HL-60 (cell line): Measurements from ENCODE around the gene TNFAIP2.

Source experiments
- CTCF ChIP-seq: IDR thresholded peaks from one replicate; pipeline ENCODE4 v1.5.1; 2011; ENCODE audit warnings: low read length, control low read depth, inconsistent platforms; ENCODE audit not compliant: insufficient read depth
- GABPA ChIP-seq: IDR thresholded peaks from 2 replicates; pipeline ENCODE4 v1.6.1; 2012; ENCODE audit warnings: low read depth

DNA sequence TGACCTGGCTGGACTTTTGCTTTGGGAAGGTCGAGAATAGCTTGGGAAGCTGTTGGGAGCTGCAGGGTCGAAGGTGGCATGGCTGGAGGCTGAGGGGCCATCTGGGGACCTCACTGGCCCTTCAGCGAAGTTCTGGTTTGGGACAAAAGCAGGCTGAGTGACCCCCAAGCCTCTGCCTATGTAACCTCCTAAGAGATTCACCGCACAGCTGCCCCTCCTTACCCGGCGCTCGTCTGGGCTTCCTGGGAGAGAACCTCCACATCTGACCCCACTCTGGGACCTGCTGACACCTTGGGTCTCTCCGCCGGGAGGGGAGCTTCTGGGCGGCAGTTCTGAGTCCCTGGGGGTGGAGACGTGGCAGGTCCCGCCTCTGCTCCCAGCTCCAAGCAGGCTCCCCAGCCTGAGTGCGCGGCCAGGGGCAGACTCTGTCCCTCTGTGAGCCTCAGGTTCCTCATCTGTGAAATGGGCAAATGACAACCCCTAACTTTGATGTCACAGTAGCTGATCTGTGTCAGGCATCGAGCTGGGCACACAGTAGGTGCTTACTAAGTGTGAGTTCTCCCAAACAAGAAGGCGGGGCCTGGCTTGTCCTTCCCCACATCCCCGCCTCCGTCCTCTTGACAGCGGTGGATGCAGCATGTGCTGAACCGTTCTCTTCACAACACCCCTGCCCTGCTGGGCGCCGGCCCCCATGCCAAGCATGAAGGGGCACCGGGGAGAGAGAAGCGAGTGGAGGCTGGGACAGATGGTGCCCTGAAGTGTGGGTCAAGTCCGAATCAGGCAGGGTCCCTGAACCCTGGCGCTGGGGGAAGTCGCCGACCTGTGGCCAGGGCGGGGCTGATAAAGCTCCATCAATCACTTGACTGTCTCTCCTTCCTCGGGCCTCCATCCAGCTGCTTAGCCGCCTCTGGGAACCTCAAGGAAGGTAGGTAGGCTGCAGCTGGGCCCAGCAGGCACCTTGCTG lies 25.0 kb upstream of the TNFAIP2 start:
- TF ChIP-seq CTCF (no peak), GABPA (no peak)
